ENCODE results near the gene C3AR1.

- TF ChIP-seq CTCF (IDR thresholded peaks at IDR 0.05) = no peak
- TF ChIP-seq POLR2A (IDR thresholded peaks at IDR 0.05) = no peak
Observed at GRCh38 chr12:8089716-8090115, 23.6 kb upstream of the C3AR1 start.

Data from body of pancreas (tissue), 4 donors.